ENCODE data around the gene TAF11L3.
"Not testable (repeated sequence)": the region's sequence is repeated elsewhere in the genome, so short reads cannot be mapped to it uniquely, and the experiment has no call there.

TAF11L3 gene

GRCh38 chr5:17518067-17518466 is at the start of gene TAF11L3:
Gene TAF11L3, plus strand, starts transcription at chr5:17518367.
- not testable (repeated sequence) for DNase-seq (ENCODE audit: low read depth in 2 of 2)

GRCh38 chr5:17470064-17470463 is 48.1 kb upstream of the TAF11L3 start:
- DNase-seq (ENCODE audit: low read depth in 2 of 2), result no peak

- DNase-seq (ENCODE audit: low read depth in 2 of 2), result not testable (repeated sequence)
Measured at GRCh38 chr5:17475064-17475463, 43.1 kb upstream of the TAF11L3 start.

- DNase-seq (ENCODE audit: low read depth in 2 of 2), result no peak
Measured at GRCh38 chr5:17477043-17477442, 41.1 kb upstream of the TAF11L3 start.

GRCh38 chr5:17477573-17478265 is 40.4 kb upstream of the TAF11L3 start:
- no peak for DNase-seq (ENCODE audit: low read depth in 2 of 2)

GRCh38 chr5:17481378-17481777 is 36.8 kb upstream of the TAF11L3 start:
- DNase-seq (ENCODE audit: low read depth in 2 of 2), result no peak

- DNase-seq (ENCODE audit: low read depth in 2 of 2), result no peak
Measured at GRCh38 chr5:17482790-17483189, 35.4 kb upstream of the TAF11L3 start.

- DNase-seq (ENCODE audit: low read depth in 2 of 2), result not testable (repeated sequence)
Measured at GRCh38 chr5:17486464-17487173, 31.5 kb upstream of the TAF11L3 start.

GRCh38 chr5:17487174-17487512 is 31.0 kb upstream of the TAF11L3 start:
- DNase-seq (ENCODE audit: low read depth in 2 of 2), result no peak

- not testable (repeated sequence) for DNase-seq (ENCODE audit: low read depth in 2 of 2)
Measured at GRCh38 chr5:17491257-17491656, 26.9 kb upstream of the TAF11L3 start.

GRCh38 chr5:17492770-17493169 is 25.4 kb upstream of the TAF11L3 start:
- DNase-seq (ENCODE audit: low read depth in 2 of 2), result no peak

- DNase-seq (ENCODE audit: low read depth in 2 of 2), result no peak
Measured at GRCh38 chr5:17497446-17497845, 20.7 kb upstream of the TAF11L3 start.

- DNase-seq (ENCODE audit: low read depth in 2 of 2), result not testable (repeated sequence)
Measured at GRCh38 chr5:17497931-17498330, 20.2 kb upstream of the TAF11L3 start, which contains the start of gene TAF11L2. Gene TAF11L2, plus strand, starts transcription at chr5:17498231.

- DNase-seq (ENCODE audit: low read depth in 2 of 2), result no peak
Measured at GRCh38 chr5:17511775-17512325, 6.3 kb upstream of the TAF11L3 start.

- not testable (repeated sequence) for DNase-seq (ENCODE audit: low read depth in 2 of 2)
Measured at GRCh38 chr5:17517526-17517925, 641 bp upstream of the TAF11L3 start.

- not testable (repeated sequence) for DNase-seq (ENCODE audit: low read depth in 2 of 2)
Measured at GRCh38 chr5:17519508-17519907, 1.3 kb downstream of the TAF11L3 start.

- DNase-seq (ENCODE audit: low read depth in 2 of 2), result not testable (repeated sequence)
Measured at GRCh38 chr5:17521501-17521900, 3.3 kb downstream of the TAF11L3 start, which contains the start of gene TAF11L4. Gene TAF11L4, plus strand, starts transcription at chr5:17521801.

- not testable (repeated sequence) for DNase-seq (ENCODE audit: low read depth in 2 of 2)
Measured at GRCh38 chr5:17524935-17525334, 6.8 kb downstream of the TAF11L3 start, which contains the start of gene TAF11L5. Gene TAF11L5, plus strand, starts transcription at chr5:17525235.

- DNase-seq (ENCODE audit: low read depth in 2 of 2), result not testable (repeated sequence)
Measured at GRCh38 chr5:17526504-17526903, 8.3 kb downstream of the TAF11L3 start.

- not testable (repeated sequence) for DNase-seq (ENCODE audit: low read depth in 2 of 2)
Measured at GRCh38 chr5:17528369-17528768, 10.2 kb downstream of the TAF11L3 start, which contains the start of gene TAF11L6. Gene TAF11L6, plus strand, starts transcription at chr5:17528669.
